ENCODE data around the gene CABP2. TPM values are rescaled to one million over a fixed set of nuclear protein-coding genes. Genes with fewer than 3 reads are reported as not detected.

Gene CABP2
- polyA plus RNA-seq, 4 donors: not detected

DNA sequence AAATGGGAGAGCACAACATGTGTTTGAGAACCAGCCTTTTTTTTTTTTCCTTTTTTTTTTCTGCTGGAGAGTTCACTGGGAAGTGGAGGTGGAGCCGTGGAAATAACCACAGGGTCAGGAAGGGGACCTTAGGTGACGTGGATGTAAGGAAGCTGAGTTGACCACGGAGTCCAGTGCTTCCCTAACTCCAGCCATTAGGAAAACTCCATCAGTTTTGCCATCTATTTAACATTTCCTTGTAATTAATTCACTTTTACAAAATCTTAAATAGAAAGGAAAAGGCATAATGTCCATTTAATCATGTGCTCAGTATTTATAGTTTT lies 13.3 kb downstream of the CABP2 start:
- FAIRE-seq (no peak), DNase-seq (peak in 1 of 2 donors; percentile 24)
- no peaks in the 10 kb centered on the region for H3K9me3 ChIP-seq (ENCODE audit: control insufficient read depth in 2 of 2, insufficient read depth in 1 of 2, low read depth in 1 of 2, low read length in 1 of 2)
- H3K27me3 ChIP-seq (ENCODE audit: control insufficient read depth in 3 of 3, insufficient read depth in 3 of 3, low read length in 3 of 3): no peaks in the 10 kb centered on the region
- peaks cover 0 to 15% (median 0%) of the 10 kb centered on the region in 3 donors for H3K36me3 ChIP-seq (ENCODE audit: control insufficient read depth in 3 of 3, insufficient read depth in 2 of 3, low read depth in 1 of 3, low read length in 3 of 3)
- H3K27ac ChIP-seq (ENCODE audit: low read depth in 1 of 3, low read length in 2 of 3): peak overlapping the region in 1 of 3 donors; percentile 94
- no peak overlapping the region for H3K4me3 ChIP-seq (ENCODE audit: low read depth in 1 of 3, low read length in 3 of 3)
- H3K4me1 ChIP-seq (ENCODE audit: control insufficient read depth in 3 of 3, insufficient read depth in 2 of 3, low read depth in 1 of 3, low read length in 2 of 3): peaks cover 2 to 51% (median 6%) of the 10 kb centered on the region in 3 donors
- WGBS, 3 donors: 48 to 66% (median 54%) methylated on average over 3 of the region's 3 CpGs

DNA sequence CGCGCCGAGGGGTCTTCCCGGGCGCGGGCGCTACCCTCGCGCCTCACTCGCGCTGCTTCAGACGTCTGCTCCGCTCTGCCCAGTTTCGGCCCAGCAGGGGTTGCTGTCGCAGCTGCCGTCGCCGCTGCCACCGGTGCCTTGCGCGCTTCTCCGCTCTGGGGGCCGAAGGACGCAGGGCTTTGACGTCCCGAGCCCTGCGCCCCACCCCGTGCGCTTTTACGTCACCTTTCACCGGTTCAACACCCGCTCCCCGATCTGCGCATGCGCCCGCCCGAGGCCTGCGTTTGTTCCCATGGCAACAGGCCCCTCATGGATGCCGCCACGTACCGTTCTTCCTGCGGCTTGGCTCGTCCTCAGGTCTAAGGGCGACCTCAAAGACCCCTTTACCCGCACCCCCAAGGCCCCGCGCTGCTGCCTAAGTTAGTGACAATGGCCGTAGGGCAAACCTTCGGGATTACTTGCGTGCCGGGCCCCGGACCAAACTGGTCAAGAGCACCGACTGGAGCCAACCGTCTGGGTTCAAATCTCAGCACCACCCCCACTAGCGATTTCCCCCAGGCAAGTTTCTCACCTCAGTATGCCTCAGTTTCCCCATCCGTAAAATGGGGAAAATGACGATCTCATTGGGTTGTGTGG lies 14.6 kb downstream of the CABP2 start:
- DNase-seq (peak; percentile 96 to 100), FAIRE-seq (no peak)
- Histone ChIP-seq H3K36me3 (ENCODE audit: control insufficient read depth in 3 of 3, insufficient read depth in 2 of 3, low read depth in 1 of 3, low read length in 3 of 3) (peaks cover 0 to 18% (median 0%) of the 10 kb centered on the region in 3 donors), H3K27ac (ENCODE audit: low read depth in 1 of 3, low read length in 2 of 3) (peak overlapping the region; percentile 86 to 100 (median 94)), H3K4me3 (ENCODE audit: low read depth in 1 of 3, low read length in 3 of 3) (peak overlapping the region; percentile 54 to 83 (median 79)), H3K4me1 (ENCODE audit: control insufficient read depth in 3 of 3, insufficient read depth in 2 of 3, low read depth in 1 of 3, low read length in 2 of 3) (peaks cover 2 to 54% (median 6%) of the 10 kb centered on the region in 3 donors), H3K9me3 (ENCODE audit: control insufficient read depth in 2 of 2, insufficient read depth in 1 of 2, low read depth in 1 of 2, low read length in 1 of 2) (no peaks in the 10 kb centered on the region), H3K27me3 (ENCODE audit: control insufficient read depth in 3 of 3, insufficient read depth in 3 of 3, low read length in 3 of 3) (no peaks in the 10 kb centered on the region)
- WGBS, 3 donors: 1% methylated on average over 45 to 57 of the region's 57 CpGs

DNA sequence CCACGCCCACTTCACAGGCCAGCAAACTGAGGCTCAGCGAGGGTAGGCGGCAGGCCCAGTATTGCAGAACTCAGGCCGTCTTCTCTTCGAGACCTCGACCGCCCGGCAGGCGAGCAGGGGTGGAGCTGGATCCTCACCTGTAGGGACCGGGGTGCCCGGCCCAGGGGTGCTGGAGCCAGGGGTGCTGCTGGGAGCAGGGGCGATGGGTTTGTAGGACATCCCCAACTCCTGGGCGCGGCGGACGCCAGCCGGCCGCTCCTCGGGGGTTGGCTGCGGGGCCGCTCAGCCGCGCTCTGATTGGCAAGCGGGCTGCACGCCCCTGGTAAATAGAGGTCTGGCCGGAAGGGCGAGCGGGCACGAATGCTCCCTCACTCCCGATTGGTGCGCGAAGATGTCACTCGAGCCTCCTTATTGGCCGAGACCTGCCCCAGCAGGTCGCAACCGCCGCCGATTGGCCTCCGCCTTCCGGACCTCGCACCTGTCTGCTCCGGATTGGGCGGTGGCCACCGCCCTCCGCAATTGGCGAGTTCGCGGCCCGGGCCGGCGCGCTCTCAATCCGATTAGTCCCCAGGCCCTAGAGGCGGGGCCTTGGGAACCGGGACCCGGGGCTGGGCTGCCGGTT lies 15.3 kb downstream of the CABP2 start, which contains the start of gene CDK2AP2:
TSS of gene CDK2AP2 (minus strand) at position 299 of the 622 bp plus-strand sequence. CDS start at position 219, 80 bp downstream.
- DNase-seq: peak; percentile 99 to 100
- H3K27me3 ChIP-seq (ENCODE audit: control insufficient read depth in 3 of 3, insufficient read depth in 3 of 3, low read length in 3 of 3): no peaks in the 10 kb centered on the region
- no peak for FAIRE-seq
- peak within 1 kb of the TSS; percentile 94 to 100 (median 97) for H3K27ac ChIP-seq (ENCODE audit: low read depth in 1 of 3, low read length in 2 of 3)
- no peaks in the 10 kb centered on the region for H3K9me3 ChIP-seq (ENCODE audit: control insufficient read depth in 2 of 2, insufficient read depth in 1 of 2, low read depth in 1 of 2, low read length in 1 of 2)
- H3K36me3 ChIP-seq (ENCODE audit: control insufficient read depth in 3 of 3, insufficient read depth in 2 of 3, low read depth in 1 of 3, low read length in 3 of 3): peaks cover 0 to 24% (median 0%) of the 10 kb centered on the region in 3 donors
- peak within 1 kb of the TSS; percentile 59 to 83 (median 79) for H3K4me3 ChIP-seq (ENCODE audit: low read depth in 1 of 3, low read length in 3 of 3)
- 0% methylated on average over 46 to 57 of the region's 57 CpGs for WGBS, 3 donors
- H3K4me1 ChIP-seq (ENCODE audit: control insufficient read depth in 3 of 3, insufficient read depth in 2 of 3, low read depth in 1 of 3, low read length in 2 of 3): peaks cover 2 to 60% (median 8%) of the 10 kb centered on the region in 3 donors

DNA sequence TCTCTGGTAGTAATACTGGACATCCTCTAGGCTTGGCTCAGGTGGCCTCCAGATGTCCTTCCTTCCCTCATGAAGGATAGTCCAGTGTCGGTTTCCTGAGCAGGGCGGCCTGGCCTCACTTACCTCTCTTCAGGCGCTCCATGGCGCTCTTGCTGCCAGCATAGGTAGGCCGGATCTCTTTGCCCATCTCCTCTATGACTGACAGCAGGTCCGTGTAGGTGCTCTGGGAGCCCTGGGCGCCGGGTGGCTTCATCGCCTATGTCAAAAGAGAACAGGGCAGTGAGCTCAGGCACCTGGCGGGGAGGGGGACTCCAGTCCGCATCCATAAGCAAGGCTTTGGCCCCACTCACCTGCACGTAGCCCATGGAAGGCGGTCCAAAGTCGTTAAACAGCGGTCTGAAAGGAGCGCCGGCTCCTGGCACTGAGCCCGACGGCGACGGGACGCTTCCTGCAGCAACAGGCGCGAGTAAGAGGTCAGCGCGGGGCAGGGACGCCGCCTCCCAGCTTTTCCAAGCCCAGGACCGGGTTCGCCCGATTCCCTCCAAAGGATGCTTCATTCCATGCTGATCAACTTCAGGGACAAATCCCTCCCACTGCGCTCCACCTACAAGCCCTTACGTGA lies 15.9 kb downstream of the CABP2 start:
- H3K27me3 ChIP-seq (ENCODE audit: control insufficient read depth in 3 of 3, insufficient read depth in 3 of 3, low read length in 3 of 3): no peaks in the 10 kb centered on the region
- peak overlapping the region; percentile 17 to 83 (median 59) for H3K4me3 ChIP-seq (ENCODE audit: low read depth in 1 of 3, low read length in 3 of 3)
- no peak for FAIRE-seq
- peaks cover 2 to 60% (median 8%) of the 10 kb centered on the region in 3 donors for H3K4me1 ChIP-seq (ENCODE audit: control insufficient read depth in 3 of 3, insufficient read depth in 2 of 3, low read depth in 1 of 3, low read length in 2 of 3)
- 8 to 22% (median 14%) methylated on average over 33 of the region's 33 CpGs for WGBS, 3 donors
- peaks cover 0 to 28% (median 0%) of the 10 kb centered on the region in 3 donors for H3K36me3 ChIP-seq (ENCODE audit: control insufficient read depth in 3 of 3, insufficient read depth in 2 of 3, low read depth in 1 of 3, low read length in 3 of 3)
- peak in 1 of 2 donors; percentile 88 for DNase-seq
- peak overlapping the region; percentile 94 to 100 (median 97) for H3K27ac ChIP-seq (ENCODE audit: low read depth in 1 of 3, low read length in 2 of 3)
- no peaks in the 10 kb centered on the region for H3K9me3 ChIP-seq (ENCODE audit: control insufficient read depth in 2 of 2, insufficient read depth in 1 of 2, low read depth in 1 of 2, low read length in 1 of 2)

DNA sequence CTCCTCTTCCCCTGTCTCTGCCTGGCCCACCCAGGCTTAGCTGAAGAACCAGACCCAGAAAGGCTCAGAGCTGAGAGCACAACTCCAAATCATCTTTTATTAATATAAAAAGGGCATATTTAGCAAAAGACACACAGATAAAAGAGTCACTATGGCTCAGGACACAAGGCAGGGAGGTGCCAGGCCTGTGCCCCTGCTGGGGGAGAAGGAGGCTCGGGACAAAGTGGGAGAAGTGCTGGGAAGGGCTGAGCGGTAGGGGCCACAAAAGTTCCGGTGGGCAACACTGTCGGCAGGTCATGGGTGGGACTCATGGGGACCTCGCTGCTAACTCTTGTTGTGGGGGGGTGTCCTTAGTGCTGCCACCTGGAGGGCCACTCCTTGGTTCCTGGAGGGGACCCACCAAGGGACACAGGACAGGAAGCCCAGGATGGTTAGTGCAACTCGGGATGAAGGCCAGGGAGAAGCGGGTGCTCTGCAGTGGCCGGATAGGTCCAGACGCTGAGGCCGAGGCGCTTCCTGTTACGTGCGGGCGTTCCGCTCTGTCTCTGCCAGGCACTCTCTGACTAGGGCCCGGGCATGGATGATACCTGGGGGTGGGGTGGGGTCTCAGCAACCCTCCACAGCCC lies 16.7 kb downstream of the CABP2 start:
- 30 to 78% (median 47%) methylated on average over 16 of the region's 16 CpGs for WGBS, 3 donors
- peaks cover 2 to 62% (median 8%) of the 10 kb centered on the region in 3 donors for H3K4me1 ChIP-seq (ENCODE audit: control insufficient read depth in 3 of 3, insufficient read depth in 2 of 3, low read depth in 1 of 3, low read length in 2 of 3)
- H3K4me3 ChIP-seq (ENCODE audit: low read depth in 1 of 3, low read length in 3 of 3): peak overlapping the region in 2 of 3 donors; percentile 59 to 83

DNA sequence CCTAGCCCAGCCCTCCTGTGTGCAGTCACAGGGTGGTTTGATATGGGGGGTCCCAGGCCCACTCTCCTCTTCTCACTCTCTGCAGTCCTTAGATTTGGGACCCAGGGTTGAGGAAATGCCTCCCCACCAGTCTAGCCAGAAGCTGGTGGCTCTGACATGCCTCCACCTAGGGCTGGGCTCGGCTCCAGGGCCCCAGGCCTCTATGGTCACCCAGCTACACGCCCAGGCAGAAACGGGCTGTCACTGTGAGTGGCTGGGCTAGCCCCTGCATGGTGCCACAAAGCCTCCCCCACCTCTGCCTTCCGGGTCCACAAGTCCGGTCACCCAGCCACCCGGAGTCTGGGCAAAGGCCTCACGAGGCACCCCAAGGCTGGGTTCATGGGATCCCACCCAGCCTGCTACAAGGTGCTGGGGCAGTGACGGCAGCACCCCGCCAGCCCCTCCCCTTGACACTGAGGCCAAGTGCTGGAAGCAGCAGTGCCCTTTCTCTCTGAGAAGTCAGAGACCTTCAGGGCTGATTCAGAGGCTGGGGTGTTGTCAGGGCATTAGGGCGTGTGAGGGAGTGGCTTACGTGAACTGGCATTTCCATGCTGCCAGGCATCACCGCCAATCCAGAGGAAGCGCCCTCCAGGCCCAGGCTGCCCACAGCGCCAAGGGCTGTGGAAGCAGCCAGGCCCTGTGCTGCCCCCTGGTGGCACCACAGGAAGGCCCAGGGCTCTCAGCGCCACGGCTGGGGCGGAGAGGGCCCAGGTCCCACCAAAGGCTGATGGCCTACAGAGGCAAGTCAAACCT lies 17.4 kb downstream of the CABP2 start:
- Histone ChIP-seq H3K27me3 (ENCODE audit: control insufficient read depth in 3 of 3, insufficient read depth in 3 of 3, low read length in 3 of 3) (no peaks in the 10 kb centered on the region), H3K9me3 (ENCODE audit: control insufficient read depth in 2 of 2, insufficient read depth in 1 of 2, low read depth in 1 of 2, low read length in 1 of 2) (no peaks in the 10 kb centered on the region), H3K4me3 (ENCODE audit: low read depth in 1 of 3, low read length in 3 of 3) (peak overlapping the region in 2 of 3 donors; percentile 83 to 86), H3K27ac (ENCODE audit: low read depth in 1 of 3, low read length in 2 of 3) (peak overlapping the region; percentile 94 to 100 (median 97)), H3K4me1 (ENCODE audit: control insufficient read depth in 3 of 3, insufficient read depth in 2 of 3, low read depth in 1 of 3, low read length in 2 of 3) (peaks cover 2 to 60% (median 8%) of the 10 kb centered on the region in 3 donors), H3K36me3 (ENCODE audit: control insufficient read depth in 3 of 3, insufficient read depth in 2 of 3, low read depth in 1 of 3, low read length in 3 of 3) (peaks cover 0 to 42% (median 3%) of the 10 kb centered on the region in 3 donors)
- DNase-seq (peak; percentile 97 to 99), FAIRE-seq (no peak)
- WGBS, 3 donors: 1 to 14% (median 4%) methylated on average over 17 of the region's 17 CpGs

More for the DNA sequence above, 16.7 kb downstream of the CABP2 start:
- DNase-seq (no peak), FAIRE-seq (no peak)
- no peaks in the 10 kb centered on the region for H3K9me3 ChIP-seq (ENCODE audit: control insufficient read depth in 2 of 2, insufficient read depth in 1 of 2, low read depth in 1 of 2, low read length in 1 of 2)
- no peaks in the 10 kb centered on the region for H3K27me3 ChIP-seq (ENCODE audit: control insufficient read depth in 3 of 3, insufficient read depth in 3 of 3, low read length in 3 of 3)
- peak overlapping the region; percentile 94 to 100 (median 97) for H3K27ac ChIP-seq (ENCODE audit: low read depth in 1 of 3, low read length in 2 of 3)
- H3K36me3 ChIP-seq (ENCODE audit: control insufficient read depth in 3 of 3, insufficient read depth in 2 of 3, low read depth in 1 of 3, low read length in 3 of 3): peaks cover 0 to 36% (median 3%) of the 10 kb centered on the region in 3 donors

DNA sequence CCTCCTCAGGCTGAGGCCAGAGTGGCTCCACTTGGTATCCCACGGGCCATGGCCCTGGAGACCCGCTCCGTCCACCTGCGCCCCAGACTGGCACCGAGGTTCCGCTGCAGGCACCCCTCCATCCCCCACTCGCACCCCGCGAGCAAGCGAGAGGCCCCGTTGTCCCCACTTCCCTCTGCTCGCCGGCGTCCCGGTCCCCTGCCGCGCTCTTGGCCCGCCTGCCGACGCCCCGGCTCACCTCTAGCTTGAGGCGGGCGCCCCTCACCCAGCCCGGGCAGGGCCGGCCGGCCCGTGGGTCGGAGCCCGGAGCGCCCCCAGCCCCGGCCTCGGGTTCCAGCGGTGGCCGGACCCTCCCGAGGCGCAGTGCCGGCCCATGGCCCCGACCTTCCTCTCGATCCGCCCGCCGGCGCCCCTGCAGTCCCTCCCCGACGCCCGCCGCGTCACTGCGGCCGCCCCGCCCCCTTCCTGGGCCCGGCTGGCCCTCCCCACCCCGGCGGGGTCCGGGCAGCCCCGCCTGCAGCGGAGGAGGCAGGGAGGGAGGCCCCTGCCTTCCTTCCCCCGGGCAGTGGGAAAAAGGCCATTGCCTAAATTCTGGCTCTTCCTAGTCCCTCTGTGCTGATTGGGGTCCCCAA lies 18.2 kb downstream of the CABP2 start, which contains the start of gene PITPNM1:
TSS of gene PITPNM1 (minus strand) at position 414 of the 632 bp plus-strand sequence. CDS start 1,183 bp downstream, outside the sequence.
- Histone ChIP-seq H3K4me3 (ENCODE audit: low read depth in 1 of 3, low read length in 3 of 3) (peak within 1 kb of the TSS; percentile 68 to 86 (median 83)), H3K27me3 (ENCODE audit: control insufficient read depth in 3 of 3, insufficient read depth in 3 of 3, low read length in 3 of 3) (no peaks in the 10 kb centered on the region), H3K4me1 (ENCODE audit: control insufficient read depth in 3 of 3, insufficient read depth in 2 of 3, low read depth in 1 of 3, low read length in 2 of 3) (peaks cover 0 to 54% (median 8%) of the 10 kb centered on the region in 3 donors), H3K36me3 (ENCODE audit: control insufficient read depth in 3 of 3, insufficient read depth in 2 of 3, low read depth in 1 of 3, low read length in 3 of 3) (peaks cover 0 to 47% (median 3%) of the 10 kb centered on the region in 3 donors), H3K27ac (ENCODE audit: low read depth in 1 of 3, low read length in 2 of 3) (peak within 1 kb of the TSS; percentile 95 to 100 (median 97)), H3K9me3 (ENCODE audit: control insufficient read depth in 2 of 2, insufficient read depth in 1 of 2, low read depth in 1 of 2, low read length in 1 of 2) (no peaks in the 10 kb centered on the region)
- 0 to 1% (median 1%) methylated on average over 35 to 58 of the region's 58 CpGs for WGBS, 3 donors
- no peak for FAIRE-seq
- peak; percentile 79 to 89 for DNase-seq

Measured in small intestine (tissue), 7 donors.